Fibroblast of lung (primary cell): ENCODE results near the gene TGFBR2. TPM values are rescaled to one million over a fixed set of nuclear protein-coding genes. Genes with fewer than 3 reads are reported as not detected.

ENCODE experiments used
- DNase-seq, 2 donors: peaks; one replicate each; pipeline versions ENCODE4 v3.0.0 to v3.0.0-alpha.2; 2010; ENCODE audit warnings: low read depth in 2 of 2
- H2AFZ ChIP-seq: 2 replicates; pipeline ENCODE4 v1.5.1; 2012; ENCODE audit warnings: low read length, control low read depth, inconsistent platforms
- H3K27ac ChIP-seq: 2 replicates; pipeline ENCODE4 v1.5.1; 2011; ENCODE audit warnings: low read length, control low read depth; ENCODE audit not compliant: insufficient read depth
- H3K27me3 ChIP-seq: 2 replicates; pipeline ENCODE4 v1.5.1; 2011; ENCODE audit warnings: mild to moderate bottlenecking, low read length; ENCODE audit not compliant: control insufficient read depth, insufficient read depth
- H3K36me3 ChIP-seq: 2 replicates; pipeline ENCODE4 v1.5.1; 2011; ENCODE audit warnings: low read length; ENCODE audit not compliant: control insufficient read depth, insufficient read depth
- H3K4me1 ChIP-seq: 2 replicates; pipeline ENCODE4 v1.5.1; 2011; ENCODE audit warnings: low read length; ENCODE audit not compliant: control insufficient read depth, insufficient read depth; ENCODE audit errors: extremely low read depth
- H3K4me2 ChIP-seq: 2 replicates; pipeline ENCODE4 v1.5.1; 2011; ENCODE audit warnings: low read length, control low read depth; ENCODE audit not compliant: insufficient read depth; ENCODE audit errors: extremely low read depth
- H3K4me3 ChIP-seq, 4 experiments: fragments of 200-600 bp in 1 of 4; sonication (generic) in 1 of 4; replicated peaks in 1 of 4; 2 replicates each; pipeline ENCODE4 v1.5.1; 2011 to 2016; ENCODE audit warnings: low read length in 4 of 4, low read depth in 3 of 4, mild to moderate bottlenecking in 3 of 4, control low read depth in 2 of 4, inconsistent platforms in 1 of 4, mixed read lengths in 1 of 4; ENCODE audit not compliant: insufficient read depth in 1 of 4; ENCODE audit errors: control extremely low read depth in 1 of 4
- H3K79me2 ChIP-seq: 2 replicates; pipeline ENCODE4 v1.5.1; 2012; ENCODE audit warnings: mild to moderate bottlenecking, low read length, inconsistent platforms; ENCODE audit not compliant: control insufficient read depth, insufficient read depth
- H3K9ac ChIP-seq: 2 replicates; pipeline ENCODE4 v1.5.1; 2011; ENCODE audit warnings: mild to moderate bottlenecking, low read length, control low read depth; ENCODE audit not compliant: insufficient read depth
- H3K9me3 ChIP-seq: 2 replicates; pipeline ENCODE4 v1.5.1; 2012; ENCODE audit warnings: low read depth, low read length; ENCODE audit not compliant: control insufficient read depth, insufficient read depth
- H4K20me1 ChIP-seq: 2 replicates; pipeline ENCODE4 v1.5.1; 2011; ENCODE audit warnings: low read length; ENCODE audit not compliant: control insufficient read depth, insufficient read depth; ENCODE audit errors: extremely low read depth
- EZH2 ChIP-seq: IDR thresholded peaks from 2 replicates; pipeline ENCODE4 v1.5.1; 2012; ENCODE audit warnings: low read length, control low read depth, mild to moderate bottlenecking; ENCODE audit errors: missing control alignments
- polyA plus RNA-seq, 2 donors: library from polyadenylated mRNA; depleted of rRNA in 1 of 2; stranded (reverse) in 1 of 2; unstranded in 1 of 2; fragments of >200 nt; gene quantifications; 2 replicates each; pipeline ENCODE4 v1.2.1, GENCODE V29; 2011 to 2012; ENCODE audit warnings: missing spikeins in 1 of 2
- total RNA-seq: library from RNA; depleted of rRNA; stranded (reverse); fragments of >200 nt; gene quantifications from 2 replicates; pipeline ENCODE4 v1.2.1, GENCODE V29; 2014
- TF ChIP-seq, protein P1 (sequence below), 2 donors: IDR thresholded peaks in 1 of 2; conservative IDR thresholded peaks in 1 of 2; 1 replicate in 1 of 2; 2 replicates in 1 of 2; pipeline ENCODE4 v1.5.1; 2011 to 2012; ENCODE audit warnings: low read length in 2 of 2, control low read depth in 1 of 2, inconsistent platforms in 1 of 2, low read depth in 1 of 2, mild to moderate bottlenecking in 1 of 2

The TGFBR2 gene
- total and polyA plus RNA-seq, 2 donors (not counting 1 experiment from before 2014, with no cell fraction given): 93.0 to 126 TPM

- Histone ChIP-seq H3K27me3 (no peaks in the 10 kb centered on the region), H3K79me2 (peaks cover 38% of the 10 kb centered on the region), H3K9ac (no peak overlapping the region), H4K20me1 (no peaks in the 10 kb centered on the region), H3K27ac (no peak overlapping the region), H2AFZ (no peak overlapping the region), H3K4me3 (no peak overlapping the region), H3K4me1 (peaks cover 15% of the 10 kb centered on the region), H3K4me2 (no peak overlapping the region), H3K36me3 (peaks cover 9% of the 10 kb centered on the region), H3K9me3 (no peaks in the 10 kb centered on the region)
- DNase-seq: peak; percentile 72 to 77
- TF ChIP-seq, protein P1, sequence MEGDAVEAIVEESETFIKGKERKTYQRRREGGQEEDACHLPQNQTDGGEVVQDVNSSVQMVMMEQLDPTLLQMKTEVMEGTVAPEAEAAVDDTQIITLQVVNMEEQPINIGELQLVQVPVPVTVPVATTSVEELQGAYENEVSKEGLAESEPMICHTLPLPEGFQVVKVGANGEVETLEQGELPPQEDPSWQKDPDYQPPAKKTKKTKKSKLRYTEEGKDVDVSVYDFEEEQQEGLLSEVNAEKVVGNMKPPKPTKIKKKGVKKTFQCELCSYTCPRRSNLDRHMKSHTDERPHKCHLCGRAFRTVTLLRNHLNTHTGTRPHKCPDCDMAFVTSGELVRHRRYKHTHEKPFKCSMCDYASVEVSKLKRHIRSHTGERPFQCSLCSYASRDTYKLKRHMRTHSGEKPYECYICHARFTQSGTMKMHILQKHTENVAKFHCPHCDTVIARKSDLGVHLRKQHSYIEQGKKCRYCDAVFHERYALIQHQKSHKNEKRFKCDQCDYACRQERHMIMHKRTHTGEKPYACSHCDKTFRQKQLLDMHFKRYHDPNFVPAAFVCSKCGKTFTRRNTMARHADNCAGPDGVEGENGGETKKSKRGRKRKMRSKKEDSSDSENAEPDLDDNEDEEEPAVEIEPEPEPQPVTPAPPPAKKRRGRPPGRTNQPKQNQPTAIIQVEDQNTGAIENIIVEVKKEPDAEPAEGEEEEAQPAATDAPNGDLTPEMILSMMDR (conservative IDR thresholded peaks at IDR 0.05 in 1 of 2, IDR thresholded peaks at IDR 0.05 in 1 of 2; ENCODE audit: low read depth in 1 of 2, low read length in 2 of 2): no peak
- no peak for TF ChIP-seq EZH2
Measured at GRCh38 chr3:30644615-30645014, 38.2 kb downstream of the TGFBR2 start.

DNA sequence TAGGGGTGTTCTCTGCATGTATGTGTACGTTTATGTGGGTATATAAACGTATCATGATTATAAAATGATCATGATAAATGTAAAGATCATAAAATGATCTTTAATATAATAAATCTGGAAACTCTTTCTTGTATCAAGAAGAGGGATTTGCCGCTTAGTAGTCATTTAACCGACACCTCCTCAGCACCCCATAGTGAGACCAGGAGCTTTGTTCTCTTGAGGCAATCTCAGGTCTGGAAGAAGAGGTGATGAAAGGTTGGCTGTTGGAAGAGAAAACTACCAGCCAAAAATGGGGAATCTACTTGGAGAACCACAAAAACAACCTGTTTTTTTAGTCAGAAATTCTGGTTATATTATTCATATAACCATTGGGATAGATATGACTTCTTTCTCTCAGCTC lies 38.7 kb downstream of the TGFBR2 start:
- Histone ChIP-seq H3K36me3 (peaks cover 9% of the 10 kb centered on the region), H3K27ac (no peak overlapping the region), H3K9ac (no peak overlapping the region), H3K9me3 (no peaks in the 10 kb centered on the region), H3K4me1 (peaks cover 15% of the 10 kb centered on the region), H2AFZ (no peak overlapping the region), H4K20me1 (no peaks in the 10 kb centered on the region), H3K79me2 (peaks cover 34% of the 10 kb centered on the region), H3K4me2 (no peak overlapping the region), H3K4me3 (no peak overlapping the region), H3K27me3 (no peaks in the 10 kb centered on the region)
- TF ChIP-seq, protein P1 (conservative IDR thresholded peaks at IDR 0.05 in 1 of 2, IDR thresholded peaks at IDR 0.05 in 1 of 2; ENCODE audit: low read depth in 1 of 2, low read length in 2 of 2): no peak
- no peak for TF ChIP-seq EZH2
- DNase-seq: no peak

DNA sequence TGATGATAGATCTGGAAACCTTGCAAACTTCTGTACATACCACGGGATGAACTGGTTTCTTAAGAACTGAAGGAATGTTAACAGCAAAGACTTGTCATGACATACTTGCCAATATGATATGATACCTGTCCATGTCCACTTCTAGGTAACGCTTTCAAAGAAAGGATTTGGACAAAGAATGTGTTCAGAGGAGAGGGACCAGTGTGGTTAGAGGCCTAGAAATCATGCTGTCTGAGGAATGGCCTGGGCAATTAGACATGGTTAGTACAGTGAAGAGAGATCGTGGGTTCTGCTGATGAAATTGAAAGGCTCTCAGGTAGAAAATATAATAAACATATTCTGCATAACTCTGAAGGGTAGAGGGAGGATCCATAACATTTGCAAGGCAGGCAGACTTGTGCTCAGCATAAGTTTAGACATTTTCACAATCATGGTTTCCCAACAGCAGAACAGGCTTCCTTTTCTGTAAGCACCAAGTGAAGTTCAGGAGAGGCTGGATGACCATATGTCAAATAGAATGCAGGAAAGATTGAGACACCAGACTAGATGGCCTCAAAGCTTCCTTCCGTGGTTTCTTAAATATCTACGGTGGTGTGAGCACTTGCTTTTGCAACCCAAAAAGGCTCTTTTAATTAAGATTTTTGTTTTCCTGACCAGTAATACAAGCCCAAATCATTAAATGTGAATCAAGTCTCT lies 39.9 kb downstream of the TGFBR2 start:
- Histone ChIP-seq H3K27me3 (no peaks in the 10 kb centered on the region), H4K20me1 (no peaks in the 10 kb centered on the region), H3K79me2 (peaks cover 23% of the 10 kb centered on the region), H3K27ac (no peak overlapping the region), H3K9me3 (no peaks in the 10 kb centered on the region), H3K36me3 (peaks cover 11% of the 10 kb centered on the region), H3K4me2 (no peak overlapping the region), H2AFZ (no peak overlapping the region), H3K4me1 (peaks cover 15% of the 10 kb centered on the region), H3K9ac (no peak overlapping the region), H3K4me3 (no peak overlapping the region)
- DNase-seq: peak in 1 of 2 donors; percentile 39
- TF ChIP-seq EZH2: no peak
- TF ChIP-seq, protein P1 (conservative IDR thresholded peaks at IDR 0.05 in 1 of 2, IDR thresholded peaks at IDR 0.05 in 1 of 2; ENCODE audit: low read depth in 1 of 2, low read length in 2 of 2): no peak
